Astrocyte (in vitro differentiated cells and primary cell): ENCODE data around the gene FAM107B.

Experiments
- EZH2 ChIP-seq: IDR thresholded peaks from 2 replicates; pipeline ENCODE4 v1.6.1; 2012; ENCODE audit warnings: mild to moderate bottlenecking, low read length, inconsistent platforms; ENCODE audit not compliant: insufficient read depth
- TF ChIP-seq, protein P1 (sequence below): IDR thresholded peaks from 2 replicates; pipeline ENCODE4 v1.5.1; 2011; ENCODE audit warnings: low read depth, mild to moderate bottlenecking, inconsistent platforms, low read length, moderate library complexity; ENCODE audit not compliant: insufficient read depth

DNA sequence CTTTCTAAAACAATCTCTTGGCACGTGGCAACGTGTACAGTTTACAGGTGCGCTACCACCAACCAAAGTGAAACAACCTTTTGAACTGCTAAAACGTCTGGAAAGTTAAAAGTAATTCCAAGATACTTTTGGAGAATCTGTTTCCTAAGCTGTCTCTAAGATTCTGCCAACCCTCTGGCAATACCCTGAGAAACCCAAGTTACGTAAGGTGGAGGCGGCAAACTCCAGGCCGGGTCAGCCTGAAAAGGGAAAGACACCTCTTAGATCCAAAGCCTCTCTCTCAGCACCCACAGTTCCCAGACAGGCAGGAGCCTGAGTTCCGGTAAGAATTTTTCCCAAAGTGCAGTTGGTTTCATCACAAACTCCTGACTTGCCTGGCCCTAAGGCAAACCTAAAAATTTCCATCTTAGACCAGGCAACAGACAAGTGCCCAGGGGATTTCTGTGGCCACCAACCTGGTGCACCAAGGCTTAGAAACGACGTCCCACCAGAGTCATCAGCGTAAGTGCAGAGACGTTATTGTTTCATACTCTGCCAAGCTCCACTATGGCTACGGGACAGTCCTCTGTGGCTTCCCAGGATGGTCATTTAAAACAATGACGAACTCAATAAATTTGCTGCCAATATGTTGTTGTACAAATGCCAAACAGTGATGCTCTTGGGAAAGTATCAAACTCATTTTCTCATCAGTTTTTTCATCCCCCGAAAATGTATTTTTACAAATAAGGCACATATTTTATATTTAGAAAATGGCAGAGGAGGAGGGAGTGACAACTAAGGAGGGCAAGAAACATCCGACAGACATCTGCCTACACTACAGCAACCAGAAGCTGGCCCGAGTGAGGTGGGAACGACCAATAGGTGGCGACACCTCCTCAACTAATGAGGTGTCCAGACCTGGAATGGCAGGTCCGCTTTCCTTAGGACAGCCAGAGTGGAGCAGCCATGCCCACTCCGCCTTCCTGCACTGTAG is 238.2 kb downstream of the FAM107B start:
- TF ChIP-seq, protein P1, sequence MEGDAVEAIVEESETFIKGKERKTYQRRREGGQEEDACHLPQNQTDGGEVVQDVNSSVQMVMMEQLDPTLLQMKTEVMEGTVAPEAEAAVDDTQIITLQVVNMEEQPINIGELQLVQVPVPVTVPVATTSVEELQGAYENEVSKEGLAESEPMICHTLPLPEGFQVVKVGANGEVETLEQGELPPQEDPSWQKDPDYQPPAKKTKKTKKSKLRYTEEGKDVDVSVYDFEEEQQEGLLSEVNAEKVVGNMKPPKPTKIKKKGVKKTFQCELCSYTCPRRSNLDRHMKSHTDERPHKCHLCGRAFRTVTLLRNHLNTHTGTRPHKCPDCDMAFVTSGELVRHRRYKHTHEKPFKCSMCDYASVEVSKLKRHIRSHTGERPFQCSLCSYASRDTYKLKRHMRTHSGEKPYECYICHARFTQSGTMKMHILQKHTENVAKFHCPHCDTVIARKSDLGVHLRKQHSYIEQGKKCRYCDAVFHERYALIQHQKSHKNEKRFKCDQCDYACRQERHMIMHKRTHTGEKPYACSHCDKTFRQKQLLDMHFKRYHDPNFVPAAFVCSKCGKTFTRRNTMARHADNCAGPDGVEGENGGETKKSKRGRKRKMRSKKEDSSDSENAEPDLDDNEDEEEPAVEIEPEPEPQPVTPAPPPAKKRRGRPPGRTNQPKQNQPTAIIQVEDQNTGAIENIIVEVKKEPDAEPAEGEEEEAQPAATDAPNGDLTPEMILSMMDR = peak; percentile 48
- no peak for TF ChIP-seq EZH2
